ENCODE results near the gene METTL25.

DNA sequence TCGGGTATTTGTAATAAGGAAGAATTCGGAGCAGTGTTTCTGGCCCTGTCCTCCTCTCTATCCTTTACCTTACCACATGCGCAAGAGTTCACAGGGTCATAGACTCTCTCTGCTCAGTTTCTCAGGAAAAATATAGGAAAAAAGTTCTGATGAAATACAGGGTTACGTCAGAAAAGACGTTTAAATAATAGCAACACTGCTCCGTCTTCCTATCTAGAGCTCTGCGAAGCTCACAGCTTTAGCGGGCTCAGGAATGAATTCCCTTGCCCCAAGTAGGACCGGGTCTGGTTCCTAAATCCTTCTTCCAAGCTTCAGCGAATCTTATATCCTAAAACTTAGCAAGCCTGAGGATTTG is 507 bp upstream of the METTL25 start:
- TF ChIP-seq USF2 (CRISPR knock-in tag; IDR thresholded peaks at IDR 0.05) (no peak), HMGXB4 (CRISPR knock-in tag; IDR thresholded peaks at IDR 0.05) (no peak)

Measured in WTC11 (cell line).